ACC112 (cell line): ENCODE measurements around the gene EARS2.

Source experiments
- H2AFZ ChIP-seq: fragments of 200-600 bp; sonication (generic); one replicate; pipeline ENCODE4 v1.6.0; 2017; ENCODE audit warnings: antibody characterized with exemption, low read length; ENCODE audit not compliant: unreplicated experiment
- H3K27ac ChIP-seq: fragments of 200-600 bp; sonication (generic); 2 replicates; pipeline ENCODE4 v1.5.1; 2014; ENCODE audit warnings: low read depth, mild to moderate bottlenecking, antibody characterized with exemption, low read length, moderate library complexity
- H3K27me3 ChIP-seq: fragments of 200-600 bp; sonication (generic); 2 replicates; pipeline ENCODE4 v1.6.1; 2014; ENCODE audit warnings: mild to moderate bottlenecking, antibody characterized with exemption, low read length, moderate library complexity, mixed read lengths; ENCODE audit not compliant: insufficient read depth
- H3K36me3 ChIP-seq: fragments of 200-600 bp; sonication (generic); 2 replicates; pipeline ENCODE4 v1.6.1; 2016; ENCODE audit warnings: mild to moderate bottlenecking, antibody characterized with exemption, low read length, moderate library complexity, mixed read lengths; ENCODE audit not compliant: insufficient read depth
- H3K4me1 ChIP-seq: fragments of 200-600 bp; sonication (generic); one replicate; pipeline ENCODE4 v1.6.1; 2016; ENCODE audit warnings: low read length, mixed read lengths; ENCODE audit not compliant: insufficient read depth, unreplicated experiment, control insufficient read depth
- H3K4me3 ChIP-seq: fragments of 200-600 bp; sonication (generic); 2 replicates; pipeline ENCODE4 v1.5.1; 2014; ENCODE audit warnings: mild to moderate bottlenecking, low read depth, low read length
- H3K79me2 ChIP-seq: fragments of 200-600 bp; sonication (generic); one replicate; pipeline ENCODE4 v1.6.0; 2016; ENCODE audit warnings: low read length; ENCODE audit not compliant: control insufficient read depth, unreplicated experiment, insufficient read depth

The EARS2 gene

DNA sequence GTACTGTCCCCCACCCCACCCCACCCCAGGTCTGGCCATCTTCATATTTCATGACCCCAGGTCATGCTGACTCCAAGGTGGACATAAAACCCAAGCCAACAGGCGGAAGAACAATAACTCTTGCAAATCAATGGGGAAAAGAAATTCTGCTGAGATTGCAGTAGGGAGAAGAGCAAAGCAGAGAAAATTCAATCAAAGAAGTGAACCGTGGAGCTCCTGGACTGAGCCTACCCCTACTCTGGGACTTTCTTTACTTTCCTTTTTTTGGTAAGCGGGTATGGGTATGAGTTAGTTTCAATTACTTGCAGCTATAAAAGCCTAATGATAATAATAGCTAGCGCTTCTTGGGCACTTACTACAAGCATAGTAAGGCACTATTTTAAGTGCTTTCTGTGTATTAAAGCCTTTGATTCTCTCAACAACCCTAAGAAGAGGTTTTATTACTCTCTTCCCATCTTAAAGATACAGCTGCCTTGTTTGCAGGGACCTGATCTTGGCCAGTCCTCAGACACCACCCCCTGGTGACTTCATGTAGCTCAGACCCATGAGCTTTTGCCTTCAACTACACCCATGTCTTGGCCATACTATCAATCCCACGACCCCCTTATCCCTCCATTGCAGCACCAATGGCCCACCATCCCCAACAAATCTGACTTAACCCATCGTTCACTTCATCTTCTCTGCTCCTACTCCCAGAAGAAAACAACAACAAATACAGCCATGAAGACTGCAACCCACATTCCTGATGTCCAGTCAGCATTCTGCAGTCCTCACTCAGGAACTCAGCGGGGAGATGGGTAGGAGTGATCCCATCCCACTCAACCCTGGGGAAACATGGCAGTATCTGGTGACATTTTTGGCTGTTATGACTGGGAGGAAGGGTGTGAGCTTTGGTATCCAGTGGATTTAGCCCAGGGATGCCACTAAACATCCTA is 51.2 kb downstream of the EARS2 start:
- H3K4me3 ChIP-seq: no peak overlapping the region

DNA sequence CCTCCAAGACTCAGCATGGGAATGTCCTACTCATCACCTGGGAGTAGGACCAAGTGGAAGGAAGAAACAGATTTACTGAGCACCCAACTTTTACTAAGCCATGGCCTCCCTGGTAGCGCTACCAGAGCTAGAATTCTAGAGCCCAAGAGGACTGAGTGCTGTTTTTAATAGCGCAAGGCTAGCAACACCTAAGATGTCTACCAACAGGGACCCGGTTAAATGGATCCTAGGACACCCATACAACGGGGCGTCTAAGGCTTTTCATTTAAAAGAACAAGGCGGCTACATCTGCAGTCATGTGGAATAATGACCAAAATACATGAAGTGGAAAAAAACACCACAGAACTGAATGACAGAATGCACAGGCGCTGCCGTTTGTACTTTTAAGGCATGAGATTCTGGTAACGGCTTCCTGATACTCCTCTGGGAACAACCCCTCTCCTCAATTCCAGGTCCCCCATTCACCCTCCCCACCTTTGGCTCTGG is 51.9 kb downstream of the EARS2 start:
- Histone ChIP-seq H3K4me3 (no peak overlapping the region), H3K79me2 (peaks cover 79% of the 10 kb centered on the region), H3K4me1 (peaks cover 30% of the 10 kb centered on the region), H3K27me3 (no peaks in the 10 kb centered on the region), H3K36me3 (no peaks in the 10 kb centered on the region), H2AFZ (no peak overlapping the region), H3K27ac (peak overlapping the region; percentile 47; the same call in 1 of the 2 replicates)

More for the DNA sequence above, 51.2 kb downstream of the EARS2 start:
- Histone ChIP-seq H3K4me1 (peaks cover 30% of the 10 kb centered on the region), H2AFZ (no peak overlapping the region), H3K79me2 (peaks cover 73% of the 10 kb centered on the region), H3K27me3 (no peaks in the 10 kb centered on the region), H3K27ac (no peak overlapping the region), H3K36me3 (no peaks in the 10 kb centered on the region)

DNA sequence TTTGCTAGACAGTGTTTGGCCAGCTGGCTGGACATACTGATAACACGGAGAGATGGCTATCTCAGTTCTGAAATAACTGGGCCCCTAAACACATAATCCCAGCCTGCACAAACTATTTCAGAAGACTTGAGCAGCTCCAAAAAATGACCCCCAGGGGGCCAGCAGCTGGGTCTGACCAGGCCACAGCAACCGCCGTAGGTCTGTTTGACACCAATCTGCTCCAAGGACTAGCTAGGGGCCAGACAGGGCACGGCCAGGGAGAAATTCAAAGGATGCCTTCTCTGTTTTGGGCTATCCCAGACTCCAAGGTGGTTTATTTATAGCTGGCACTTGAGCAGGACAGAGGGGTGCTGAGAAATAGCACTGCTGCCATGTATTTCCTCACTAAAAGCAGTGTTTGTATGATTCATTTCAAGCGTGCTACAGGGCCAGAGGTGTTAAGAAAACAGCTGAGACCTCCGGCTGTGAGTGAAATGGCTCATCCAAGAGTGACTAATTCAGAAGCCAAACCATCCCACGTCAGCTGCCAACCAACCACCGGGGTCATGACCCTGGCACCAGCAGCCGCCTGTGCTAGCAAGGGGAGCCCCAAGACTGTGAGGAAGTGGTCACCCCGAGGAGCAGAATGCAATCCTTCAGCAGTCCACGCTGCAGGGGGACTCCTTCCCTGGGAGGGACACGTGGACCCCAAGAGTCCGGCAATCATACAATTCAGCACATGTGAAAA is 52.5 kb downstream of the EARS2 start:
- H3K4me1 ChIP-seq: peaks cover 30% of the 10 kb centered on the region
- no peak overlapping the region for H2AFZ ChIP-seq
- H3K27ac ChIP-seq: peak overlapping the region; percentile 73
- H3K36me3 ChIP-seq: no peaks in the 10 kb centered on the region
- peak overlapping the region; percentile 36 for H3K4me3 ChIP-seq
- peaks cover 83% of the 10 kb centered on the region for H3K79me2 ChIP-seq
- H3K27me3 ChIP-seq: no peaks in the 10 kb centered on the region

DNA sequence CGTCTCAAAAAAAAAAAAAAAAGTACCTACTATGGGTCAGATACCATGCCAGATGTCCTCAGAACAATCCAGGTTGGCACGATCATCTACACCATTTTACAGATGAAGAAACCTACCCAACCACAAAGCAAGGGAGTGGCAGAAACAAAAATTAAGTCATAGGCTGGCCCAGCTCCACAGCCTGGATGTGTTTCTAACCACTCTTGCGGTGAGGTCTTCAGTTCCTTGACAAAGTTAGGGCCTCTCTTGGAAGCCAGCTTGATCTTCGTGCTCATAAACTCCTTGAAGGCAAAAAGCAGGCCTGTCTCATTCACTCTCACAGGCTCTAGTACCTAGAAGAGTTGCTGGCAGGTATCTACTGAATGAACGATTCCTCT is 53.1 kb downstream of the EARS2 start:
- Histone ChIP-seq H3K27me3 (no peaks in the 10 kb centered on the region), H3K36me3 (no peaks in the 10 kb centered on the region), H3K27ac (peak overlapping the region; percentile 73), H3K79me2 (peaks cover 78% of the 10 kb centered on the region), H3K4me3 (peak overlapping the region; percentile 36), H2AFZ (no peak overlapping the region), H3K4me1 (peaks cover 30% of the 10 kb centered on the region)

DNA sequence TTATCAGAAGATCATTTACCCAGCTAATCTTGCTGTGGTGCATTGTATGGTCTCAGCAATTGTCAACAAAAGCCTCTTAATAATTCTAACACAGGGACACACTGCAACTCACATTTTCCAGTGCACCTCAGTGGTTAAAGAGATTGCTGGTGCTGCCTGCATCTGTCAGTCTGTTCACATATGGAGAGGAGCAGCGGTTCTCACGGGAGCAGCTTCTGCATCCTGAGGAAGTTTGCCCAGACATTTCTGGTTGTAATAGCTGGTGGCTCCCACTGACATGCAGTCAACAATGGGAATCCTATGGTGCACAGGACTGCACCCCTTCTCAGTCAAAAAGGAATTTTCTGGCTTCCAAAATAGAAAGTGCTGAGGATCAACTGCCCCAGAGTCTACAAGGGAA is 54.7 kb downstream of the EARS2 start:
- Histone ChIP-seq H3K36me3 (no peaks in the 10 kb centered on the region), H3K4me3 (no peak overlapping the region), H3K79me2 (peaks cover 75% of the 10 kb centered on the region), H3K4me1 (peaks cover 24% of the 10 kb centered on the region), H3K27me3 (no peaks in the 10 kb centered on the region), H3K27ac (no peak overlapping the region), H2AFZ (no peak overlapping the region)

GRCh38 chr16:23501291-23501690 is 55.9 kb downstream of the EARS2 start:
- Histone ChIP-seq H3K27me3 (no peaks in the 10 kb centered on the region), H3K4me3 (no peak overlapping the region), H3K79me2 (peaks cover 69% of the 10 kb centered on the region), H3K27ac (no peak overlapping the region), H2AFZ (no peak overlapping the region), H3K36me3 (no peaks in the 10 kb centered on the region), H3K4me1 (peaks cover 30% of the 10 kb centered on the region)

GRCh38 chr16:23500862-23501225 is 56.3 kb downstream of the EARS2 start:
- no peak overlapping the region for H3K4me3 ChIP-seq
- no peak overlapping the region for H3K27ac ChIP-seq
- peaks cover 66% of the 10 kb centered on the region for H3K79me2 ChIP-seq
- H3K4me1 ChIP-seq: peaks cover 29% of the 10 kb centered on the region
- no peaks in the 10 kb centered on the region for H3K27me3 ChIP-seq
- H3K36me3 ChIP-seq: no peaks in the 10 kb centered on the region
- no peak overlapping the region for H2AFZ ChIP-seq

DNA sequence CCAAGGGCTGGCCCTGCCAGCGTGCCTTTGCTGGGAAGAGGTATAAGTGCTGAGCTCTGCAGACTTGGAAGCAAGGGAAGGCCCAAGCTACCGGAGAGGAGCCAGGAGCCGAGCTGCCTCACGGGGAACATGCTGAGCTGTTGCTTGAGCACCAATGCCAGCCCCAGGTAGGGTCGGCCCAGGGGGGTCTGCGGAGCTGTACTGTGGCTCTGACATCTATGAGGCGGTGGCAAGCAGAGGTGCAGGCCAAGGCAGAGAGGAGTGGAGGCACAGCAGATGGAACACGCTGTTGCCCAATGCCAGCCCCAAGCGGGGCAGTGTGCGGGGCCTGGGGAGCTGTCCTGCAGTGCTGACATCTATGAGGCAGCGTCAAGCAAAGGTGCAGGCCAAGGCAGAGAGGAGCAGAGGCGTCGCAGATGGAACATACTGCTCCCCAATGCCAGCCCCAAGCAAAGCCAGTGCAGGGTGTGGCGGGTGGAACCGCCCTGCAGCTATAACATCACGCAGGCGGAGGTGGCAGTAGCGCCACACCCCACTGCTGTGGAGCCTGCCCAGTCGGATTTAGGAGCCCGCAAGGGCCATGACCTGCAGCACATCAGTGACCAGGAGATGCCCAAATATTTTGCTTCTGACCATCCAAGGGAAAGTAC is 56.8 kb downstream of the EARS2 start:
- Histone ChIP-seq H3K27ac (no peak overlapping the region), H3K4me3 (no peak overlapping the region), H2AFZ (no peak overlapping the region), H3K36me3 (0 out of 2 replicates have a peak, but pooled peaks cover 3% of the 10 kb centered on the region), H3K27me3 (no peaks in the 10 kb centered on the region), H3K79me2 (peaks cover 69% of the 10 kb centered on the region), H3K4me1 (peaks cover 25% of the 10 kb centered on the region)

DNA sequence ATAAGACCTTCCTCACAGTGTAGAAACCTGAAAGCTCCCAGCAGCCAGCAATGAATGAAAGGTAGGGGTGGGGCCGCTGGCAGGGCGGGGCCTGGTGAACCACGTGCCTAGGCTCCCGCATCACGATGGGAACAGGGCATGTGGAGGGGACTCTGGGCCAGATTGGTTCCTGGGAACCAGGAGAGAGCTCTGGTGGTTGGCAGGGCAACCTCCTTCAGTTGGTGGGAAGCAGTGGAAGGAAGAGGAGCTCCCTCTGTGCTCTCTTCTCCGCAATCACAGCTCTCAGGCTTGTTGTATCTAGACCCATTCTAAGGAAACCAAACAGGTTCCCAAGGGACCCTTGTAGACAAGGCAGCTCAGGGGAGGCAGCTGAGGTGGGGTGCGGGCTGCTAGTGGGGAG is 57.3 kb downstream of the EARS2 start:
- Histone ChIP-seq H3K27ac (no peak overlapping the region), H3K27me3 (no peaks in the 10 kb centered on the region), H3K4me1 (peaks cover 23% of the 10 kb centered on the region), H3K79me2 (peaks cover 65% of the 10 kb centered on the region), H2AFZ (no peak overlapping the region), H3K4me3 (no peak overlapping the region), H3K36me3 (0 out of 2 replicates have a peak, but pooled peaks cover 5% of the 10 kb centered on the region)

GRCh38 chr16:23498863-23499262 is 58.3 kb downstream of the EARS2 start:
- Histone ChIP-seq H3K4me1 (peaks cover 14% of the 10 kb centered on the region), H2AFZ (no peak overlapping the region), H3K79me2 (peaks cover 58% of the 10 kb centered on the region), H3K27me3 (no peaks in the 10 kb centered on the region), H3K27ac (no peak overlapping the region), H3K36me3 (0 out of 2 replicates have a peak, but pooled peaks cover 8% of the 10 kb centered on the region), H3K4me3 (no peak overlapping the region)
